HG03442 (cell line): ENCODE results near the gene ARGFX.
"Not testable (repeated sequence)": the region's sequence is repeated elsewhere in the genome, so short reads cannot be mapped to it uniquely, and the experiment has no call there.

Experiments
- ATAC-seq: cut with Tn5 transposase; IDR thresholded peaks from one replicate; pipeline ENCODE4 v1.9.1; 2021; ENCODE audit warnings: mild to moderate bottlenecking, moderate library complexity; ENCODE audit not compliant: unreplicated experiment

ARGFX gene

GRCh38 chr3:121598564-121598963 lies 30.8 kb downstream of the ARGFX start:
- no peak for ATAC-seq

- not testable (repeated sequence) for ATAC-seq
Measured at GRCh38 chr3:121599900-121600299, 32.2 kb downstream of the ARGFX start.

GRCh38 chr3:121601212-121601812 lies 33.6 kb downstream of the ARGFX start:
- no peak for ATAC-seq

GRCh38 chr3:121604759-121605158 lies 37.0 kb downstream of the ARGFX start:
- ATAC-seq, result no peak

- ATAC-seq, result no peak
Measured at GRCh38 chr3:121606106-121606505, 38.4 kb downstream of the ARGFX start.
